Gastroesophageal sphincter (tissue), 4 donors: ENCODE results near the gene ECSIT. TPM values are rescaled to one million over a fixed set of nuclear protein-coding genes. Genes with fewer than 3 reads are reported as not detected.

Source experiments
- ATAC-seq: fragments of 150-250 bp; one replicate; pipeline ENCODE4 v1.9.1; 2016; ENCODE audit warnings: mild to moderate bottlenecking, moderate library complexity
- H3K27ac ChIP-seq, 4 donors: fragments of 200-600 bp; sonication (generic) in 3 of 4; 1 replicate in 3 of 4; 2 replicates in 1 of 4; pipeline ENCODE4 v1.5.1; 2016 to 2019
- H3K27me3 ChIP-seq: fragments of 200-600 bp; sonication (generic); one replicate; pipeline ENCODE4 v1.5.1; 2019
- H3K36me3 ChIP-seq, 2 donors: fragments of 200-600 bp; sonication (generic); one replicate each; pipeline ENCODE4 v1.5.1; 2019; ENCODE audit warnings: control low read depth in 1 of 2
- H3K4me1 ChIP-seq, 3 donors: fragments of 200-600 bp; sonication (generic); 1 replicate in 2 of 3; 2 replicates in 1 of 3; pipeline ENCODE4 v1.5.1; 2016 to 2019; ENCODE audit warnings: control low read depth in 2 of 3
- H3K4me3 ChIP-seq, 2 donors: fragments of 200-600 bp; sonication (generic); one replicate each; pipeline ENCODE4 v1.5.1; 2019; ENCODE audit warnings: mild to moderate bottlenecking in 1 of 2, moderate library complexity in 1 of 2
- H3K9me3 ChIP-seq, 3 donors: fragments of 200-600 bp; sonication (generic); one replicate each; pipeline ENCODE4 v1.5.1; 2017 to 2019; ENCODE audit warnings: control low read depth in 2 of 3
- CTCF ChIP-seq, 4 experiments: fragments of 200-600 bp in 2 of 4; fragments of 450-650 bp in 2 of 4; sonication (generic) in 1 of 4; IDR thresholded peaks; one replicate each; pipeline ENCODE4 v1.5.1; 2017 to 2019; ENCODE audit warnings: antibody characterized with exemption in 4 of 4, mild to moderate bottlenecking in 2 of 4, moderate library complexity in 2 of 4
- EP300 ChIP-seq: sonication (generic); formaldehyde crosslinking; IDR thresholded peaks from one replicate; pipeline ENCODE4 v1.6.1; 2017; ENCODE audit warnings: antibody characterized with exemption, mild to moderate bottlenecking
- POLR2A ChIP-seq, 2 donors: fragments of 450-650 bp; IDR thresholded peaks; one replicate each; pipeline ENCODE4 v1.6.1; 2017; ENCODE audit warnings: antibody characterized with exemption in 2 of 2, mild to moderate bottlenecking in 2 of 2, moderate library complexity in 1 of 2
- POLR2AphosphoS5 ChIP-seq: sonication (generic); formaldehyde crosslinking; IDR thresholded peaks from one replicate; pipeline ENCODE4 v1.6.1; 2017; ENCODE audit warnings: antibody characterized with exemption
- WGBS, 2 donors: methylation state at CpG; one replicate each; pipeline ENCODE4 v1.1.5; 2018; ENCODE audit warnings: low coverage in 1 of 2; 5-methylcytosine and 5-hydroxymethylcytosine counted together
- total RNA-seq, 4 donors: library from RNA; depleted of rRNA; stranded (reverse); fragments of >200 nt; gene quantifications; one replicate each; pipeline ENCODE4 v1.1.0, GENCODE V29; 2016

Gene ECSIT
- total RNA-seq, 4 donors from 2014 or later, result 50.1 to 88.3 (median 65.2) TPM

- Histone ChIP-seq H3K9me3 (no peaks in the 10 kb centered on the region), H3K36me3 (peaks cover 0 to 52% of the 10 kb centered on the region in 2 donors), H3K4me1 (peaks cover 0 to 19% (median 5%) of the 10 kb centered on the region in 3 donors), H3K4me3 (no peak overlapping the region), H3K27ac (no peak overlapping the region), H3K27me3 (no peaks in the 10 kb centered on the region)
- TF ChIP-seq EP300, result no peak
- no peak for TF ChIP-seq POLR2AphosphoS5
- TF ChIP-seq POLR2A (IDR thresholded peaks at IDR 0.05), result no peak
- no peak for TF ChIP-seq CTCF (IDR thresholded peaks at IDR 0.05)
- 80 to 93% methylated on average over 1 to 5 of the region's 6 CpGs for WGBS, 2 donors
- no peak for ATAC-seq
Measured at GRCh38 chr19:11506967-11507366, 22.0 kb downstream of the ECSIT start.

DNA sequence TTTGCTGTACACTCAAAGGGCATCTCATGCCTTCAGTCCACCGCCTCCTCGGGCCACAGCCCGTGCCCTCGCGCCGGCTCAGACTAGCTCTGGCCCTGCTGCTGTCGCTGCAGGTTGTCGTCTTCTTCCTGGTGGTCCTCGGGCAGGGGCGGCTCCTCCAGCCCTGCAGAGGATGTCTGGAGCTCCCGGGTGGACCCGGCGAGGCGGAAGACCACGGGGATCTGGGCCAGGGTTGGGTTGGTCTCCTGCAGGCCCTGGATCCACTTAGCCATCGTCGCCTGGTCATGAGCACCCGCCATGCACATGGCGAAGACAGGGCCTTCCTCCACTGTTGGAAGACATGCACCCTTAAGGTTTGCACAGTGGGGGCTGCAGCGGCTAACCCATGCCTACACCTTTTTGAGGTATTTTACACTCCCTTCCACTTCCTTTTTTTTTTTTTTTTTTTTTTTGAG lies 22.8 kb downstream of the ECSIT start:
- peak; percentile 3 for ATAC-seq
- no peaks in the 10 kb centered on the region for H3K27me3 ChIP-seq
- H3K4me1 ChIP-seq, result peaks cover 0 to 19% (median 5%) of the 10 kb centered on the region in 3 donors
- 65% methylated on average over 4 of the region's 20 CpGs; no CpG with 5 or more reads in 1 of the 2 donors for WGBS, 2 donors
- peak overlapping the region; percentile 73 to 89 for H3K4me3 ChIP-seq
- TF ChIP-seq CTCF (IDR thresholded peaks at IDR 0.05), result no peak
- TF ChIP-seq POLR2AphosphoS5, result no peak
- TF ChIP-seq POLR2A (IDR thresholded peaks at IDR 0.05), result no peak
- no peak for TF ChIP-seq EP300
- H3K36me3 ChIP-seq, result peaks cover 0 to 50% of the 10 kb centered on the region in 2 donors
- H3K9me3 ChIP-seq, result no peaks in the 10 kb centered on the region
- peak overlapping the region in 3 of 4 donors; percentile 96 to 98 (median 97) for H3K27ac ChIP-seq

DNA sequence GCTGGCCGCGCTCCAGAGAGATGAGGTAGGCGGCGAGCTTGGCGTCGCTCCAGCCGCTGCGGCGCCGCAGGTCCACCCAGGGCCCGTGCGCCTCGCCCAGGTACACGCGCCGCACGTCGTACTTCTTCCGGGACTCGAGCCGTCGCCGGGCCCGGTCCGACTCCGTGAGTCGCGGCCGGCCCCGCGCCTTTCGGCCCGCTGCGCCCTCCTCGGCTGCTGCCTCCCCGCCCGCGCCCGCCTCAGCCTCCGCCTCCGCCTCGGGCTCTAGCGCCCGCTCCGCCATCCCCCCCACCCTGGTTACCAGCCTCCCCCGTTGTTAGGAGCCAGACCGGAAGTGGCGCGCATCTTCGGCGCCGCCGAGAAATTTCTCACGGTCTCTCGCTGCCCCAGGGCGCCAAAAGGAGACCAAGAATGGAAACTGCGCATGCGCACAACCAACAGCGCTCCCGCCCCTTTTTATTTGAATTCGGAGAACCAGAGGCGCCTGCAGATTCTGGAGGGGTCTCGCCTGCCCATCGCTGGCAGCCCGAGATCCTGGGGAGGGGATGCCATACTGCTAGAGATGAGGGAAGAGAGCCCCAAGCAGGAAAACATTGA lies 23.3 kb downstream of the ECSIT start, which contains the start of gene ZNF653:
Gene ZNF653, minus strand, starts transcription at position 336 of the 597 bp plus-strand sequence. Its CDS starts 53 bp downstream, at position 283.
- H3K4me3 ChIP-seq, result peak within 1 kb of the TSS; percentile 73 to 89
- ATAC-seq, result peak; percentile 82
- H3K9me3 ChIP-seq, result no peaks in the 10 kb centered on the region
- peaks cover 0 to 45% of the 10 kb centered on the region in 2 donors for H3K36me3 ChIP-seq
- H3K27me3 ChIP-seq, result no peaks in the 10 kb centered on the region
- peak within 1 kb of the TSS; percentile 83 to 98 (median 96) for H3K27ac ChIP-seq
- WGBS, 2 donors, result 0% methylated on average over 24 of the region's 65 CpGs; no CpG with 5 or more reads in 1 of the 2 donors
- peaks cover 0 to 19% (median 5%) of the 10 kb centered on the region in 3 donors for H3K4me1 ChIP-seq
- no peak for TF ChIP-seq EP300
- peak; percentile 48 to 50 for TF ChIP-seq POLR2A (IDR thresholded peaks at IDR 0.05)

DNA sequence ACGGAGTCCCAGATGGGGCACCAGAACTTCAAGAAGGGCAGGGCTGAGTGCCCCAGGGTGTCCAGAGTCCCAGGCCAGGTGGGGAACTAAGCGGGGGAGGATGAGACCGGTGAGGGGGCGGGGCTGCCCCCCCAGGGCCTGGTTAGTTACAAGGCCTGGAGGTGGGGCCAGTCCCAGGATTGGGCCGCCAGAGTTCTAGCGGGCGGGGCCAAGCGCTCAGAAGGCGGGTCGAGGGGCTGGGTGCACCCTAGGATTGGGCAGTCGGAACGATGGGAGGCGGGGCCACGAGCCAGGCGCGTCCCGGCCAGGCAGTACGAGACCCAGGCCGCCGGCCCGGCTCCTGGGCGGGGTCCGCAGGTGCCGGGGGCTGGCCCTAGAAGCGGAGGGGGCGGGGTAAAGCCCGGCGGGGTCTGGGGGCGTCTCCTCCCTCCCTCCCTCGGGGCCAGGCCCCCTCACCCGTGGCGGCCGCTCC lies 23.9 kb downstream of the ECSIT start:
- WGBS, 2 donors, result 0% methylated on average over 3 of the region's 33 CpGs; no CpG with 5 or more reads in 1 of the 2 donors
- peaks cover 0 to 40% of the 10 kb centered on the region in 2 donors for H3K36me3 ChIP-seq
- TF ChIP-seq EP300, result no peak
- peak; percentile 41 for TF ChIP-seq POLR2AphosphoS5
- peak overlapping the region; percentile 83 to 98 (median 96) for H3K27ac ChIP-seq
- H3K9me3 ChIP-seq, result no peaks in the 10 kb centered on the region
- H3K4me3 ChIP-seq, result peak overlapping the region; percentile 73 to 89
- H3K27me3 ChIP-seq, result no peaks in the 10 kb centered on the region
- peaks cover 0 to 19% (median 5%) of the 10 kb centered on the region in 3 donors for H3K4me1 ChIP-seq
- ATAC-seq, result peak; percentile 97

DNA sequence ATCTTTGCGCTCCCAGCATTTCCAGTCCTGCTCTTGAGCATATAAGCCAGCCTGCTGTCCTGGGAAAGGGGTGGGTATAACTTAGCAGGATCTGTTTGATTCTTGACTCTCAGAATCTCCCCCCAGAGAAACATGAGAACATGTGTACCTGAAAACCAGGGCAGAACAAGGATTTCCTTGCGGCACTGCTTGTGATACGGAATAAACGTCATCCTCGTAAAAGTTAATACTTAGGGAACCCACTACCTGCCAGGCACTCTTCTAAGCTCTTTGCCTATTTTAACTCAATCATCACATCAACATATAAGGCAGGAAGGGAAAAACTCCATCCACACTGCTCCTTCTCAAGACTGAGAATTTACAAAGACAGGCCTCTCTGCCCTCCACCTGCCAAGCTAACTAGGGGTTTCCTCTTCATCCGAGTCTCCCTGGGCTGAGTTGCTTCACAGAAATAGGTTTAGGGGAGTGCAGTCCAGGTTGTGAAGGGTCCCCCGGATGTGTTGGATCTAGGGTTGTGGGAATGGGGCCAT lies 24.4 kb downstream of the ECSIT start:
- Histone ChIP-seq H3K4me3 (peak overlapping the region; percentile 73 to 89), H3K4me1 (peaks cover 0 to 19% (median 5%) of the 10 kb centered on the region in 3 donors), H3K9me3 (no peaks in the 10 kb centered on the region), H3K27me3 (no peaks in the 10 kb centered on the region), H3K36me3 (peaks cover 0 to 37% of the 10 kb centered on the region in 2 donors), H3K27ac (peak overlapping the region; percentile 54 to 98 (median 96))
- no peak for TF ChIP-seq POLR2AphosphoS5
- no peak for ATAC-seq
- WGBS, 2 donors, result 13 to 46% methylated on average over 4 to 6 of the region's 7 CpGs

GRCh38 chr19:11499890-11500420 lies 29.0 kb downstream of the ECSIT start:
- Histone ChIP-seq H3K9me3 (no peaks in the 10 kb centered on the region), H3K4me1 (peaks cover 0 to 12% (median 0%) of the 10 kb centered on the region in 3 donors), H3K36me3 (peaks cover 0 to 57% of the 10 kb centered on the region in 2 donors), H3K4me3 (no peak overlapping the region), H3K27me3 (no peaks in the 10 kb centered on the region), H3K27ac (no peak overlapping the region)
- 51 to 94% methylated on average over 2 to 6 of the region's 7 CpGs for WGBS, 2 donors
- TF ChIP-seq EP300, result no peak
- TF ChIP-seq CTCF (IDR thresholded peaks at IDR 0.05), result no peak
- TF ChIP-seq POLR2A (IDR thresholded peaks at IDR 0.05), result no peak
- no peak for TF ChIP-seq POLR2AphosphoS5
- no peak for ATAC-seq
